ENCODE data around the gene PDILT. TPM values are rescaled to one million over a fixed set of nuclear protein-coding genes. Genes with fewer than 3 reads are reported as not detected.

The PDILT gene
- total and polyA plus RNA-seq, 2 experiments from 2014 or later = not detected

DNA sequence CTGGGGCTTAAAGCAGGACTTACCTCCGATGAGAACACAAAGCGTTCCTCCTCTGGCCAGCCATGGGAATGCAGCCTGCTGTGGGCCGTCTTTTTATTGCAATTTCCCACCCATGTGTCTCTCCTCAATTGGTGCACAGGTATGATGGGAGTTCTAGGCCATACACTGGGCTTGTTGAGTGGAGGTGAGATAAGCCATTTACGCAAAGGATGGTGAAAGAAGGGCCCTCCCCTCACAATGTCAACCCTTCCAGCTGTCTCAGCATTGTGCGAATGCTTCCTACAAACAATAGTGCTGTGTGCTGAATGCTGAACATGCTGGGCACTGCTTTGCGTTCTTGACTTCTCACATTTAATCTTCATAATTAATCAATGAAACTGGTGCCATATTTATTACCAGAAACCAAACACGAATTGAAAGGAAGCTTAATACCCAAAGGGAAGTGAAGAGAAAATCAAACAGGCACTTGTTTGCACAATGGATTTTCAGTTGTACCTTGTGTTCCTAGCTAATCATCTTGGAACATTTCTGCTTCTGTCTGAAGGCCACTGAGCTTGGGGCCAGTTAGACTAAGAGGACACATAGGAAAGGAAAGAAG lies 77.0 kb downstream of the PDILT start, which contains the start of gene GP2 (continued):
- TF ChIP-seq, protein P1, sequence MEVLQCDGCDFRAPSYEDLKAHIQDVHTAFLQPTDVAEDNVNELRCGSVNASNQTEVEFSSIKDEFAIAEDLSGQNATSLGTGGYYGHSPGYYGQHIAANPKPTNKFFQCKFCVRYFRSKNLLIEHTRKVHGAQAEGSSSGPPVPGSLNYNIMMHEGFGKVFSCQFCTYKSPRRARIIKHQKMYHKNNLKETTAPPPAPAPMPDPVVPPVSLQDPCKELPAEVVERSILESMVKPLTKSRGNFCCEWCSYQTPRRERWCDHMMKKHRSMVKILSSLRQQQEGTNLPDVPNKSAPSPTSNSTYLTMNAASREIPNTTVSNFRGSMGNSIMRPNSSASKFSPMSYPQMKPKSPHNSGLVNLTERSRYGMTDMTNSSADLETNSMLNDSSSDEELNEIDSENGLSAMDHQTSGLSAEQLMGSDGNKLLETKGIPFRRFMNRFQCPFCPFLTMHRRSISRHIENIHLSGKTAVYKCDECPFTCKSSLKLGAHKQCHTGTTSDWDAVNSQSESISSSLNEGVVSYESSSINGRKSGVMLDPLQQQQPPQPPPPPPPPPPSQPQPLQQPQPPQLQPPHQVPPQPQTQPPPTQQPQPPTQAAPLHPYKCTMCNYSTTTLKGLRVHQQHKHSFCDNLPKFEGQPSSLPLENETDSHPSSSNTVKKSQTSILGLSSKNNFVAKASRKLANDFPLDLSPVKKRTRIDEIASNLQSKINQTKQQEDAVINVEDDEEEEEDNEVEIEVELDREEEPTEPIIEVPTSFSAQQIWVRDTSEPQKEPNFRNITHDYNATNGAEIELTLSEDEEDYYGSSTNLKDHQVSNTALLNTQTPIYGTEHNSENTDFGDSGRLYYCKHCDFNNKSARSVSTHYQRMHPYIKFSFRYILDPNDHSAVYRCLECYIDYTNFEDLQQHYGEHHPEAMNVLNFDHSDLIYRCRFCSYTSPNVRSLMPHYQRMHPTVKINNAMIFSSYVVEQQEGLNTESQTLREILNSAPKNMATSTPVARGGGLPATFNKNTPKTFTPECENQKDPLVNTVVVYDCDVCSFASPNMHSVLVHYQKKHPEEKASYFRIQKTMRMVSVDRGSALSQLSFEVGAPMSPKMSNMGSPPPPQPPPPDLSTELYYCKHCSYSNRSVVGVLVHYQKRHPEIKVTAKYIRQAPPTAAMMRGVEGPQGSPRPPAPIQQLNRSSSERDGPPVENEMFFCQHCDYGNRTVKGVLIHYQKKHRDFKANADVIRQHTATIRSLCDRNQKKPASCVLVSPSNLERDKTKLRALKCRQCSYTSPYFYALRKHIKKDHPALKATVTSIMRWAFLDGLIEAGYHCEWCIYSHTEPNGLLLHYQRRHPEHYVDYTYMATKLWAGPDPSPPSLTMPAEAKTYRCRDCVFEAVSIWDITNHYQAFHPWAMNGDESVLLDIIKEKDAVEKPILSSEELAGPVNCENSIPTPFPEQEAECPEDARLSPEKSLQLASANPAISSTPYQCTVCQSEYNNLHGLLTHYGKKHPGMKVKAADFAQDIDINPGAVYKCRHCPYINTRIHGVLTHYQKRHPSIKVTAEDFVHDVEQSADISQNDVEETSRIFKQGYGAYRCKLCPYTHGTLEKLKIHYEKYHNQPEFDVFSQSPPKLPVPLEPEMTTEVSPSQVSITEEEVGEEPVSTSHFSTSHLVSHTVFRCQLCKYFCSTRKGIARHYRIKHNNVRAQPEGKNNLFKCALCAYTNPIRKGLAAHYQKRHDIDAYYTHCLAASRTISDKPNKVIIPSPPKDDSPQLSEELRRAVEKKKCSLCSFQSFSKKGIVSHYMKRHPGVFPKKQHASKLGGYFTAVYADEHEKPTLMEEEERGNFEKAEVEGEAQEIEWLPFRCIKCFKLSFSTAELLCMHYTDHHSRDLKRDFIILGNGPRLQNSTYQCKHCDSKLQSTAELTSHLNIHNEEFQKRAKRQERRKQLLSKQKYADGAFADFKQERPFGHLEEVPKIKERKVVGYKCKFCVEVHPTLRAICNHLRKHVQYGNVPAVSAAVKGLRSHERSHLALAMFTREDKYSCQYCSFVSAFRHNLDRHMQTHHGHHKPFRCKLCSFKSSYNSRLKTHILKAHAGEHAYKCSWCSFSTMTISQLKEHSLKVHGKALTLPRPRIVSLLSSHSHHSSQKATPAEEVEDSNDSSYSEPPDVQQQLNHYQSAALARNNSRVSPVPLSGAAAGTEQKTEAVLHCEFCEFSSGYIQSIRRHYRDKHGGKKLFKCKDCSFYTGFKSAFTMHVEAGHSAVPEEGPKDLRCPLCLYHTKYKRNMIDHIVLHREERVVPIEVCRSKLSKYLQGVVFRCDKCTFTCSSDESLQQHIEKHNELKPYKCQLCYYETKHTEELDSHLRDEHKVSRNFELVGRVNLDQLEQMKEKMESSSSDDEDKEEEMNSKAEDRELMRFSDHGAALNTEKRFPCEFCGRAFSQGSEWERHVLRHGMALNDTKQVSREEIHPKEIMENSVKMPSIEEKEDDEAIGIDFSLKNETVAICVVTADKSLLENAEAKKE (CRISPR knock-in tag; IDR thresholded peaks at IDR 0.05) = no peak
- no peak for TF ChIP-seq ZNF331 (CRISPR knock-in tag; IDR thresholded peaks at IDR 0.05; ENCODE audit: low read depth)
- TF ChIP-seq POLR2AphosphoS5 (IDR thresholded peaks at IDR 0.05; ENCODE audit: low read depth) = no peak
- TF ChIP-seq CREB1 (CRISPR knock-in tag; IDR thresholded peaks at IDR 0.05; ENCODE audit: low read depth) = no peak
- no peak for TF ChIP-seq EZH2 (IDR thresholded peaks at IDR 0.05; ENCODE audit: low read depth, unreplicated experiment)
- no peak for TF ChIP-seq JUNB (IDR thresholded peaks at IDR 0.05; ENCODE audit: unreplicated experiment)
- no peak for TF ChIP-seq NANOG (IDR thresholded peaks at IDR 0.05; ENCODE audit: borderline replicate concordance)
- TF ChIP-seq, protein P2, sequence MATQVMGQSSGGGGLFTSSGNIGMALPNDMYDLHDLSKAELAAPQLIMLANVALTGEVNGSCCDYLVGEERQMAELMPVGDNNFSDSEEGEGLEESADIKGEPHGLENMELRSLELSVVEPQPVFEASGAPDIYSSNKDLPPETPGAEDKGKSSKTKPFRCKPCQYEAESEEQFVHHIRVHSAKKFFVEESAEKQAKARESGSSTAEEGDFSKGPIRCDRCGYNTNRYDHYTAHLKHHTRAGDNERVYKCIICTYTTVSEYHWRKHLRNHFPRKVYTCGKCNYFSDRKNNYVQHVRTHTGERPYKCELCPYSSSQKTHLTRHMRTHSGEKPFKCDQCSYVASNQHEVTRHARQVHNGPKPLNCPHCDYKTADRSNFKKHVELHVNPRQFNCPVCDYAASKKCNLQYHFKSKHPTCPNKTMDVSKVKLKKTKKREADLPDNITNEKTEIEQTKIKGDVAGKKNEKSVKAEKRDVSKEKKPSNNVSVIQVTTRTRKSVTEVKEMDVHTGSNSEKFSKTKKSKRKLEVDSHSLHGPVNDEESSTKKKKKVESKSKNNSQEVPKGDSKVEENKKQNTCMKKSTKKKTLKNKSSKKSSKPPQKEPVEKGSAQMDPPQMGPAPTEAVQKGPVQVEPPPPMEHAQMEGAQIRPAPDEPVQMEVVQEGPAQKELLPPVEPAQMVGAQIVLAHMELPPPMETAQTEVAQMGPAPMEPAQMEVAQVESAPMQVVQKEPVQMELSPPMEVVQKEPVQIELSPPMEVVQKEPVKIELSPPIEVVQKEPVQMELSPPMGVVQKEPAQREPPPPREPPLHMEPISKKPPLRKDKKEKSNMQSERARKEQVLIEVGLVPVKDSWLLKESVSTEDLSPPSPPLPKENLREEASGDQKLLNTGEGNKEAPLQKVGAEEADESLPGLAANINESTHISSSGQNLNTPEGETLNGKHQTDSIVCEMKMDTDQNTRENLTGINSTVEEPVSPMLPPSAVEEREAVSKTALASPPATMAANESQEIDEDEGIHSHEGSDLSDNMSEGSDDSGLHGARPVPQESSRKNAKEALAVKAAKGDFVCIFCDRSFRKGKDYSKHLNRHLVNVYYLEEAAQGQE (IDR thresholded peaks at IDR 0.05; ENCODE audit: unreplicated experiment) = no peak
- no peak for TF ChIP-seq STAT1 (IDR thresholded peaks at IDR 0.05; ENCODE audit: unreplicated experiment)
